GM18861 (cell line): ENCODE data around the gene APOC4.
"Not testable (repeated sequence)": the region's sequence is repeated elsewhere in the genome, so short reads cannot be mapped to it uniquely, and the experiment has no call there.

Experiments
- ATAC-seq: cut with Tn5 transposase; IDR thresholded peaks from one replicate; pipeline ENCODE4 v1.9.1; 2021; ENCODE audit not compliant: unreplicated experiment

Gene APOC4, protein sequence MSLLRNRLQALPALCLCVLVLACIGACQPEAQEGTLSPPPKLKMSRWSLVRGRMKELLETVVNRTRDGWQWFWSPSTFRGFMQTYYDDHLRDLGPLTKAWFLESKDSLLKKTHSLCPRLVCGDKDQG

DNA sequence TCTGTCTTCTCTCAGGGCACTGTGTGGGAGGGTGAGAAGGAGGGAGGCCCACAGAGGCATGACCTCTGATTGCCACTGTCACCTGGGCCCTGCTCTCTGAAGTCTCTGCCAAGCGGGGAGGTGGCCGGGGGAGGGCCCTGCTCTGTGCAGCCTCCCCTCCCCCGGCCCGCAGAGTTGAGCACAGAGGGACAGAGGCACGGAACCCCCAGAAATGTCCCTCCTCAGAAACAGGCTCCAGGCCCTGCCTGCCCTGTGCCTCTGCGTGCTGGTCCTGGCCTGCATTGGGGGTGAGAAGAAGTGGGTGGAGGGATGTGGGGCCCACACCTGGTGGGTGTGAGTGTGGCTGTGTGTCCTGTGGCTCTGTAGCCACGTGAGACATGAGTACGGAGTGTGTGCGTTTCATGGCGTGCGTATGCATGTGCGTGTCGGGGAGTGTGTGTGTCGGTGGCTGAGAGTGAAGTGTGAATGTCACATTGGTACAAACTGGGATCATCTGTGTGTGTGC is at the start of gene APOC4:
APOC4 (plus strand) TSS at position 171 of the 505 bp plus-strand sequence; CDS start at position 212, 41 bp downstream.
- ATAC-seq = no peak

DNA sequence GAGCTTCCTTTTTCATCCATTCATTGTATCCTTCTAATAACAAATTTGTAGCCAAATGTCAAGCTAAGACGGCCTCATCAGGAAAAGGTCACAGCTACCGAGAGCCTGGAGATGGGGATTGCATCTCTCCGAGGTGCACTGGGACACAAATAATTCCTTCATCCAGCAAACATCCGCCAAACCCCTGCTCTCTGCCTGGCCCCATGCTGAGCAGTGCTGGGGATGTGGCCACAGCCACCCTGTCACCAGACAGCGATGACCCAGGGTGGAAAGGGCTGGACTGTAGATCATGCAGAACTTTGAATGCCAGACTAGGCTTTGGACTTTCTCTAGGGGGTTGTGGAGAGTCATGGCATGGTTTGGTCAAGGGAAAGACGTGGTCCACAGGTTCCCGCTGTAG is 49.1 kb upstream of the APOC4 start:
- no peak for ATAC-seq

DNA sequence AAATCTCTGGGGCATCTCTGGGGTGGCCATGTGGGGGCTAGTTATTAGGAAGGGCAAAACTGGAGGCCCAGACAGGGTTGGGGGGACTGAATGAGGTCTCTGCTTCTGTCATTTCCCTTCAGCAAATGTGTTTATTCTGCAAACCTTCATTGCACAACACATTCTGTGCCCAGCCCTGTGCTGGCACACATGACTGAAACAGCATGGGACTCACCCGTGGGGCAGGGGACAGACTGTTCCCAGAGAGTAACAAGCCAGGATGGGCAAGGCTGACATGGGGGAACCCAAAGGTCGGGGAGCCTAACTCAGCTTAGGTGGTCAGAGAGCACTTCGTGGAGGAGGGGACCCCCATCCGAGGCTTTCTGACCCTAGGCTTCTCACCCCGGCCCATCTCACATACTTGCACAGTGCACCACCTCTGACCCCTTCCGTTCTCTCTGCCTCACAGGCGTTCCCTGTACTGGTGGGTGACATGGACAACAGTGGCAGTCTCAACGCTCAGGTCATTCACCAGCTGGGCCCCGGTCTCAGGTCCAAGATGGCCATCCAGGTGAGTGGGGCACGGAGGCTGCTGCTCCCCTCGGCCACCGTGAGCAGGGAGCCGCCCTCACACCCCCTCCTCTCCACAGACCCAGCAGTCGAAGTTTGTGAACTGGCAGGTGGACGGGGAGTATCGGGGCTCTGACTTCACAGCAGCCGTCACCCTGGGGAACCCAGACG is 48.5 kb upstream of the APOC4 start:
- no peak for ATAC-seq

DNA sequence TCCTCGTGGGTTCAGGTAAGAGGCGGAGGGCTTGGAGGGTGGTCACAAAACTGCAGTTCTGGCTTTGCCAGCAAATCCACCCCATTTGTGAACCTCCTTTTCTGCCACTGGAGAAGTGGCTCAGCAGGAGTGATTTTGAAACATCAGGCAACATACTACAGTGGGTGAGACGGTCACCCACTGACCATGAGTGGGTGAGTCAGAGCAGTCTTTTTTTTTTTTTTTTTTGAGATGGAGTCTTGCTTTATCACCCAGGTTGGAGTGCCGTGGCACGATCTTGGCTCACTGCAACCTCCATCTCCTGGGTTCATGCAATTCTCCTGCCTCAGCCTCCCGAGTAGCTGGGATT is 48.0 kb upstream of the APOC4 start:
- ATAC-seq = no peak

DNA sequence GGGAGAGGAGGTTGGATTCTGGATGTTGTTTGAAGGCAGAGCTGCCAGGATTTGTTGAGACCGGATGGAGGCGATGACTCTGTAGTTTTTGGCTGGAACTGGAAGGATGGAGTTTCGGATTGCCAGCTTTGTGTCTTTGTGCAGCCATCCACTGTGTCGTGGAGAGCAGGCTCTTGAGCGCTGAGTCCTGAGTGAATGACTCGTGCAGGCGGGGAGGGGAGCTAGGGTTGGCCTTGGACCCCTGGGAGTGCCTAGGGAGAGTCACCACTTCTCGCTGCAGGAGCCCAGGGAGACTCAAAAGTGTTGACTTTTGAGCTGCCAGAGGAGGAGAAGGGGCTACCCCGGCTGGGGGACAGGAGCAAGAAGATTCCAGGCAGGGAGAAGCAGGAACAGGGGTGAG is 47.1 kb upstream of the APOC4 start:
- no peak for ATAC-seq

DNA sequence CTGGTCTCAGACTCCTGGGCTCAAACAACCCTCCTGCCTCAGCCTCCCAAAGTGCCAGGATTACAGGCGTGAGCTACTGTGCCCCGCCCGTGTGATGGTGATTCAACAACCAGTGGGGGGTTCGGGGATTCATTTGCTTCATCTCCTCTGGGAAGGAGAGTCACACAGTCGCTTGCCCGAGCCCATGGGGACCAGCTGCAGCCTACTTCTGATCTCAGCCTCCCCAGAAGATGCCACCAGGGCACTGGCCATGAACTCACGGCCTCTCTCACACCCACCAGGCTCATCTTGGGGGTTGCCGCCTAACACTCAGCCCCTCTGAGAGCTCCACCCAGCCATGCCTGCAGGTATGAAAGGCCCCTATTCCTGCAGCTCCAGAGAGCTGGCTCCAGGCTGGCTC is 44.2 kb upstream of the APOC4 start:
- no peak for ATAC-seq

DNA sequence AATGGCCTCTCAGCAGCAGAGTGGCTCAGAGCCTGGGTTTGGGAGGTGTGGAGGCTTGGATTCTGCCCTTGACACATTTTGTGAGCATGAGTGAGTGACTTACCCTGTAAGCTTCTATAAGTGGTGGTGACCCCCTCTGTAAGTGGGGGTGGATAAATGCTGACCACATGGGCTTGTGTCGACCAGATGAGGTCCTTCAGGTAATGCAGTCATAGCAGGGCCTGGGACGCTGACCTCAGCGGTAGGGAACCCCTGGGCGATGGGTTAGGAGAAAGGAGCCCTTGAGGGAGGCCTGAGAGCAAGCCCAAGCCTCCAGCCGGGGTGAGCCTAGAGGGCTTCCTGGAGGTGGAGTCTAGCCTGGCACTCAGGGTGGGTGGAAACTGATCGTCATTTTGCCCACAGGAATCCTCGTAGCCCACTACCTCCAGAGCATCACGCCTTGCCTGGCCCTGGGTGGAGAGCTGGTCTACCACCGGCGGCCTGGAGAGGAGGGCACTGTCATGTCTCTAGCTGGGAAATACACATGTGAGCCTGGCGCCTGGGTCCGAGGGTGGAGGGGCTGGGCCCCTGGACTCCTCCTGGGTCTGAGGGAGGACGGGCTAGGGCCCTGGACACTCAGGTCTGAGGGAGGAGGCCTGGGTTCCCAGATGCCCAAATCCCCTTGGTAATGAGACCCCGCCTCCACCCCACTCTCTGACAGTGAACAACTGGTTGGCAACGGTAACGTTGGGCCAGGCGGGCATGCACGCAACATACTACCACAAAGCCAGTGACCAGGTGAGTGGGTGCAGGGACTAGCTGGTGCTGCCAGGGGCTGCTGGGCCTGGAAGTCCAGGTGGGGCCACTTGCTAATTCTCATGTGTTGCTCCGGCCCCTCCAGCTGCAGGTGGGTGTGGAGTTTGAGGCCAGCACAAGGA is 41.5 kb upstream of the APOC4 start:
- no peak for ATAC-seq

DNA sequence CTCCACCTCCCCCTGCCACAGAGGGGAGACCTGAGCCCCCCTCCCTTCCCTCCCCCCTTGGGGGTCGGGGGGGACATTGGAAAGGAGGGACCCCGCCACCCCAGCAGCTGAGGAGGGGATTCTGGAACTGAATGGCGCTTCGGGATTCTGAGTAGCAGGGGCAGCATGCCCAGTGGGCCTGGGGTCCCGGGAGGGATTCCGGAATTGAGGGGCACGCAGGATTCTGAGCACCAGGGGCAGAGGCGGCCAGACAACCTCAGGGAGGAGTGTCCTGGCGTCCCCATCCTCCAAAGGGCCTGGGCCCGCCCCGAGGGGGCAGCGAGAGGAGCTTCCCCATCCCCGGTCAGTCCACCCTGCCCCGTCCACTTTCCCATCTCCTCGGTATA is 38.8 kb upstream of the APOC4 start:
- ATAC-seq = no peak

DNA sequence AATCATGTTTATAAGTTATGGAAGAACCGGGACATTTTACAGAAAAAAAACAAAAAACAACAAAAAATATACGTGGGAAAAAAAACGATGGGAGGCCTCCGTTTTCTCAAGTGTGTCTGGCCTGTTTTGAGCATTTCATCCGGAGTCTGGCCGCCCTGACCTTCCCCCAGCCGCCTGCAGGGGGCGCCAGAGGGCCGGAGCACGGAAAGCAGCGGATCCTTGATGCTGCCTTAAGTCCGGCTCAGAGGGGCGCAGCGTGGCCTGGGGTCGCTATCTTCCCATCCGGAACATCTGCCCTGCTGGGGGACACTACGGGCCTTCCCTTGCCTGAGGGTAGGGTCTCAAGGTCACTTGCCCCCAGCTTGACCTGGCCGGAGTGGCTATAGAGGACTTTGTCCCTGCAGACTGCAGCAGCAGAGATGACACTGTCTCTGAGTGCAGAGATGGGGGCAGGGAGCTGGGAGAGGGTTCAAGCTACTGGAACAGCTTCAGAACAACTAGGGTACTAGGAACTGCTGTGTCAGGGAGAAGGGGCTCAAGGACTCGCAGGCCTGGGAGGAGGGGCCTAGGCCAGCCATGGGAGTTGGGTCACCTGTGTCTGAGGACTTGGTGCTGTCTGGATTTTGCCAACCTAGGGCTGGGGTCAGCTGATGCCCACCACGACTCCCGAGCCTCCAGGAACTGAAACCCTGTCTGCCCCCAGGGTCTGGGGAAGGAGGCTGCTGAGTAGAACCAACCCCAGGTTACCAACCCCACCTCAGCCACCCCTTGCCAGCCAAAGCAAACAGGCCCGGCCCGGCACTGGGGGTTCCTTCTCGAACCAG is 38.2 kb upstream of the APOC4 start:
- ATAC-seq = no peak

DNA sequence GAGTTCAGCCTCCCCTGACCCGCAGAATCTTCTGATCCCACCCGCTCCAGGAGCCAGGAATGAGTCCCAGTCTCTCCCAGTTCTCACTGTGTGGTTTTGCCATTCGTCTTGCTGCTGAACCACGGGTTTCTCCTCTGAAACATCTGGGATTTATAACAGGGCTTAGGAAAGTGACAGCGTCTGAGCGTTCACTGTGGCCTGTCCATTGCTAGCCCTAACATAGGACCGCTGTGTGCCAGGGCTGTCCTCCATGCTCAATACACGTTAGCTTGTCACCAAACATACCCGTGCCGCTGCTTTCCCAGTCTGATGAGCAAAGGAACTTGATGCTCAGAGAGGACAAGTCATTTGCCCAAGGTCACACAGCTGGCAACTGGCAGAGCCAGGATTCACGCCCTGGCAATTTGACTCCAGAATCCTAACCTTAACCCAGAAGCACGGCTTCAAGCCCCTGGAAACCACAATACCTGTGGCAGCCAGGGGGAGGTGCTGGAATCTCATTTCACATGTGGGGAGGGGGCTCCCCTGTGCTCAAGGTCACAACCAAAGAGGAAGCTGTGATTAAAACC is 37.5 kb upstream of the APOC4 start:
- no peak for ATAC-seq

DNA sequence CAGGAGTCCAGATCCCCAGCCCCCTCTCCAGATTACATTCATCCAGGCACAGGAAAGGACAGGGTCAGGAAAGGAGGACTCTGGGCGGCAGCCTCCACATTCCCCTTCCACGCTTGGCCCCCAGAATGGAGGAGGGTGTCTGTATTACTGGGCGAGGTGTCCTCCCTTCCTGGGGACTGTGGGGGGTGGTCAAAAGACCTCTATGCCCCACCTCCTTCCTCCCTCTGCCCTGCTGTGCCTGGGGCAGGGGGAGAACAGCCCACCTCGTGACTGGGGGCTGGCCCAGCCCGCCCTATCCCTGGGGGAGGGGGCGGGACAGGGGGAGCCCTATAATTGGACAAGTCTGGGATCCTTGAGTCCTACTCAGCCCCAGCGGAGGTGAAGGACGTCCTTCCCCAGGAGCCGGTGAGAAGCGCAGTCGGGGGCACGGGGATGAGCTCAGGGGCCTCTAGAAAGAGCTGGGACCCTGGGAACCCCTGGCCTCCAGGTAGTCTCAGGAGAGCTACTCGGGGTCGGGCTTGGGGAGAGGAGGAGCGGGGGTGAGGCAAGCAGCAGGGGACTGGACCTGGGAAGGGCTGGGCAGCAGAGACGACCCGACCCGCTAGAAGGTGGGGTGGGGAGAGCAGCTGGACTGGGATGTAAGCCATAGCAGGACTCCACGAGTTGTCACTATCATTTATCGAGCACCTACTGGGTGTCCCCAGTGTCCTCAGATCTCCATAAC is 36.4 kb upstream of the APOC4 start, which contains the start of gene APOE:
APOE (plus strand) TSS at position 360 of the 724 bp plus-strand sequence. CDS start 829 bp downstream, outside the sequence.
- no peak for ATAC-seq

DNA sequence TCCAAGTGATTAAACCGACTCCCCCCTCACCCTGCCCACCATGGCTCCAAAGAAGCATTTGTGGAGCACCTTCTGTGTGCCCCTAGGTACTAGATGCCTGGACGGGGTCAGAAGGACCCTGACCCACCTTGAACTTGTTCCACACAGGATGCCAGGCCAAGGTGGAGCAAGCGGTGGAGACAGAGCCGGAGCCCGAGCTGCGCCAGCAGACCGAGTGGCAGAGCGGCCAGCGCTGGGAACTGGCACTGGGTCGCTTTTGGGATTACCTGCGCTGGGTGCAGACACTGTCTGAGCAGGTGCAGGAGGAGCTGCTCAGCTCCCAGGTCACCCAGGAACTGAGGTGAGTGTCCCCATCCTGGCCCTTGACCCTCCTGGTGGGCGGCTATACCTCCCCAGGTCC is 34.4 kb upstream of the APOC4 start:
- ATAC-seq = no peak

DNA sequence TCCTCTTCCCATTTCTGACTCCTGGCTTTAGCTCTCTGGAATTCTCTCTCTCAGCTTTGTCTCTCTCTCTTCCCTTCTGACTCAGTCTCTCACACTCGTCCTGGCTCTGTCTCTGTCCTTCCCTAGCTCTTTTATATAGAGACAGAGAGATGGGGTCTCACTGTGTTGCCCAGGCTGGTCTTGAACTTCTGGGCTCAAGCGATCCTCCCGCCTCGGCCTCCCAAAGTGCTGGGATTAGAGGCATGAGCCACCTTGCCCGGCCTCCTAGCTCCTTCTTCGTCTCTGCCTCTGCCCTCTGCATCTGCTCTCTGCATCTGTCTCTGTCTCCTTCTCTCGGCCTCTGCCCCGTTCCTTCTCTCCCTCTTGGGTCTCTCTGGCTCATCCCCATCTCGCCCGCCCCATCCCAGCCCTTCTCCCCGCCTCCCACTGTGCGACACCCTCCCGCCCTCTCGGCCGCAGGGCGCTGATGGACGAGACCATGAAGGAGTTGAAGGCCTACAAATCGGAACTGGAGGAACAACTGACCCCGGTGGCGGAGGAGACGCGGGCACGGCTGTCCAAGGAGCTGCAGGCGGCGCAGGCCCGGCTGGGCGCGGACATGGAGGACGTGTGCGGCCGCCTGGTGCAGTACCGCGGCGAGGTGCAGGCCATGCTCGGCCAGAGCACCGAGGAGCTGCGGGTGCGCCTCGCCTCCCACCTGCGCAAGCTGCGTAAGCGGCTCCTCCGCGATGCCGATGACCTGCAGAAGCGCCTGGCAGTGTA is 33.8 kb upstream of the APOC4 start:
- ATAC-seq = no peak

DNA sequence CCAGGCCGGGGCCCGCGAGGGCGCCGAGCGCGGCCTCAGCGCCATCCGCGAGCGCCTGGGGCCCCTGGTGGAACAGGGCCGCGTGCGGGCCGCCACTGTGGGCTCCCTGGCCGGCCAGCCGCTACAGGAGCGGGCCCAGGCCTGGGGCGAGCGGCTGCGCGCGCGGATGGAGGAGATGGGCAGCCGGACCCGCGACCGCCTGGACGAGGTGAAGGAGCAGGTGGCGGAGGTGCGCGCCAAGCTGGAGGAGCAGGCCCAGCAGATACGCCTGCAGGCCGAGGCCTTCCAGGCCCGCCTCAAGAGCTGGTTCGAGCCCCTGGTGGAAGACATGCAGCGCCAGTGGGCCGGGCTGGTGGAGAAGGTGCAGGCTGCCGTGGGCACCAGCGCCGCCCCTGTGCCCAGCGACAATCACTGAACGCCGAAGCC is 33.2 kb upstream of the APOC4 start:
- ATAC-seq = no peak

DNA sequence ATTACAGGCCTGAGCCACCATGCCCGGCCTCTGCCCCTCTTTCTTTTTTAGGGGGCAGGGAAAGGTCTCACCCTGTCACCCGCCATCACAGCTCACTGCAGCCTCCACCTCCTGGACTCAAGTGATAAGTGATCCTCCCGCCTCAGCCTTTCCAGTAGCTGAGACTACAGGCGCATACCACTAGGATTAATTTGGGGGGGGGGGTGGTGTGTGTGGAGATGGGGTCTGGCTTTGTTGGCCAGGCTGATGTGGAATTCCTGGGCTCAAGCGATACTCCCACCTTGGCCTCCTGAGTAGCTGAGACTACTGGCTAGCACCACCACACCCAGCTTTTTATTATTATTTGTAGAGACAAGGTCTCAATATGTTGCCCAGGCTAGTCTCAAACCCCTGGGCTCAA is 32.3 kb upstream of the APOC4 start:
- ATAC-seq = no peak

DNA sequence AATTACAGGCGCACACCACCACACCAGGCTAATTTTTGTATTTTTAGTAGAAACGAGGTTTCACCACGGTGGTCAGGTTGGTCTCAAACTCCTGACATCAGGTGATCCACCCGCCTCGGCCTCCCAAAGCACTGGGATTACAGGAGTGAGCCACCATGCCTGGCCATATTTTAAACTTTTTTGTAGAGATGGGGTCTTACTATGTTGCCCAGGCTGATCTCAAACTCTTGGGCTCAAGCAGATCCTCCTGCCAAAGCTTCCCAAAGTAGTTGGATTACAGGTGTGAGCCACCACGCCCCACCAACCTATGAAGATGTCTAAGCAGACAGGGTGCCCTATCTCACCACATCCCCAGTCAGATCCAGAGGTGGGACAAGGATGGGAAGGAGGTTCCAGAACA is 30.1 kb upstream of the APOC4 start:
- ATAC-seq = not testable (repeated sequence)

DNA sequence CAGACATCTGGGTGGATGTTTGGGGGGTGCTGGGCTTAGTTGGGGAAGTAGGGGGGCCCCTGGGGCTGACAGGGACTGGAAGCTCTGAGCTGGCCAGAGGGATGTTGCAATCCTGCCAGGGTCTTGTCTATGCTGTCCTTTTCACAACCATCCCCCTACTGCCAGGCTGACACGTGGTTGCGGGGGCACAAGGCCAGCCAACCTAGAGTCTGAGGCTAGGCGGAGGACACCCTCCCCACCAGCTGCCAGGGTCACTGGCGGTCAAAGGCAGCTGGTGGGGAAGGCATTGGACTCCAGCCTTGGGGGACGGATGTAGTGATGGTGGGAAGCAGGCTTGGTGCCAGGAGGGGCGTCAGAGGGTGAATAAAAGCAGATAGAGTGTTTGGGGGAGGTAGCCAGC is 29.2 kb upstream of the APOC4 start:
- no peak for ATAC-seq

DNA sequence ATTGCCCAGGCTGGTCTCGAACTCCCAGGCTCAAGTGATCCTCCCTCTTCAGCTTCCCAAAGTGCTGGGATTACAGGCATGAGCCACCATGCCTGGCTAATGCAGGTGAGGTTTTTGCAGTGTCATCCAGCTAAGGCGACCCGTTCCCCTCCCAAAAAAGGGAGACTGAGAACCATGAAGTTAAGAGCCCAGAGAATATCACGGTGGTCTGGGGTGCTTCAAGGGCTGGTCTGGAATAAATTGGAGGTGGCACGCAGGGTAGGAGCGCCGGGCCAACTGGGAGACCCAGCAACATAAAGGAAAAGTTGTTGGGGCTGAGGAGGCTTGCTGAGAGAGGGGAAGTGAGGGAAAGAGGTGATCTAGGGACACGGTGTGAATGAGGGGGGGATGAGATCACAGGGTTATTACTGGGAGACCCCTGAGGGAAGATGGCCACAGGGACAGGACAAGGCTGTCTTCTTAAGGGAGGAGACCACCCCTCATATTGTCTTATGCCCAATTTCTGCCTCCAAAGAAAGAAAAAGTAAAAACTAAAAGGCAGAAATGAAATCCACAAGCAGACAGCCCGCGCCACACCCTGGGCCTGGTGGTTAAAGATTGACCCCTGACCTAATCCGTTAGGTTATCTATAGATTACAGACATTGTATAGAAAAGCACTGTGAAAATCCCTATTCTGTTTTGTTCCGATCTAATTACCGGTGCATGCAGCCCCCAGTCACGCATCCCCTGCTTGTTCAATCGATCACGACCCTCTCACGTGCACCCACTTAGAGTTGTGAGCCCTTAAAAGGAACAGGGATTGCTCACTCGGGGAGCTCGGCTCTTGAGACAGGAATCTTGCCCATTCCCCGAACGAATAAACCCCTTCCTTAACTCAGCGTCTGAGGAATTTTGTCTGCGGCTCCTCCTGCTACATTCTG is 28.3 kb upstream of the APOC4 start:
- not testable (repeated sequence) for ATAC-seq
